NCI-H460 (cell line): Measurements from ENCODE around the gene SEC24D. TPM values are rescaled to one million over a fixed set of nuclear protein-coding genes. Genes with fewer than 3 reads are reported as not detected.
"Not testable (repeated sequence)": the region's sequence is repeated elsewhere in the genome, so short reads cannot be mapped to it uniquely, and the experiment has no call there.

Experiments used
- DNase-seq: peaks from one replicate; pipeline ENCODE4 v3.0.0-alpha.2; 2016; ENCODE audit warnings: low read depth; ENCODE audit errors: extremely low read depth
- polyA plus RNA-seq: library from polyadenylated mRNA; depleted of rRNA; stranded (reverse); fragments of >200 nt; gene quantifications from 2 replicates; pipeline ENCODE4 v1.2.3, GENCODE V29; 2014; cell fraction: nucleus; rRNA removed
- total RNA-seq: library from RNA; depleted of rRNA; stranded (reverse); fragments of >200 nt; shearing (Covaris generic); gene quantifications from 2 replicates; pipeline ENCODE4 v1.2.3, GENCODE V29; 2014; rRNA removed

The SEC24D gene
- 25.6 and 25.8 TPM in 2 replicates for total RNA-seq
- 7.8 and 16.1 TPM in 2 replicates for polyA plus RNA-seq

- DNase-seq, result peak; percentile 78
These were observed at the start of gene SEC24D for GRCh38 chr4:118835571-118836300. Gene SEC24D (minus strand): TSS chr4:118836126. CDS start chr4:118833696, 2,430 bp downstream.

- no peak for DNase-seq
These were observed 48.8 kb upstream of the SEC24D start for GRCh38 chr4:118884716-118885115.

- no peak for DNase-seq
These were observed 47.9 kb upstream of the SEC24D start for GRCh38 chr4:118883861-118884260.

- no peak for DNase-seq
These were observed 45.7 kb upstream of the SEC24D start for GRCh38 chr4:118881512-118882146.

GRCh38 chr4:118879409-118879808, 43.5 kb upstream of the SEC24D start:
- DNase-seq, result no peak

- not testable (repeated sequence) for DNase-seq
These were observed 42.6 kb upstream of the SEC24D start for GRCh38 chr4:118878507-118878906.

GRCh38 chr4:118877797-118878196, 41.9 kb upstream of the SEC24D start:
- DNase-seq, result no peak

- no peak for DNase-seq
These were observed 36.3 kb upstream of the SEC24D start for GRCh38 chr4:118872181-118872580.

GRCh38 chr4:118869808-118870342, 33.9 kb upstream of the SEC24D start:
- DNase-seq, result no peak

GRCh38 chr4:118867311-118868067, 31.6 kb upstream of the SEC24D start:
- no peak for DNase-seq

GRCh38 chr4:118866442-118866841, 30.5 kb upstream of the SEC24D start:
- DNase-seq, result no peak

- peak; percentile 43 for DNase-seq
These were observed 29.3 kb upstream of the SEC24D start for GRCh38 chr4:118865091-118865708.

GRCh38 chr4:118858779-118859178, 22.9 kb upstream of the SEC24D start:
- DNase-seq, result no peak

GRCh38 chr4:118857760-118858159, 21.8 kb upstream of the SEC24D start:
- no peak for DNase-seq

- DNase-seq, result no peak
These were observed 14.7 kb upstream of the SEC24D start for GRCh38 chr4:118850488-118851173.

GRCh38 chr4:118849867-118850487, 14.1 kb upstream of the SEC24D start:
- DNase-seq, result no peak

GRCh38 chr4:118848901-118849300, 13.0 kb upstream of the SEC24D start:
- no peak for DNase-seq

- no peak for DNase-seq
These were observed 12.3 kb upstream of the SEC24D start for GRCh38 chr4:118848242-118848641.

GRCh38 chr4:118846979-118847378, 11.1 kb upstream of the SEC24D start:
- DNase-seq, result no peak
